ENCODE data around the gene LIF.

The LIF gene

GRCh38 chr22:30262112-30262511, 15.6 kb upstream of the LIF start:
- no peak for DNase-seq

GRCh38 chr22:30261134-30261533, 14.6 kb upstream of the LIF start:
- no peak for DNase-seq

- DNase-seq, result no peak
These were observed 14.1 kb upstream of the LIF start for GRCh38 chr22:30260682-30261081.

GRCh38 chr22:30260276-30260675, 13.7 kb upstream of the LIF start:
- no peak for DNase-seq

- DNase-seq, result no peak
These were observed 7.8 kb upstream of the LIF start for GRCh38 chr22:30254314-30254713.

GRCh38 chr22:30253205-30253852, 6.8 kb upstream of the LIF start:
- no peak for DNase-seq

GRCh38 chr22:30252411-30253204, 6.0 kb upstream of the LIF start:
- no peak for DNase-seq

- no peak for DNase-seq
These were observed 5.2 kb upstream of the LIF start for GRCh38 chr22:30251711-30252110.

- DNase-seq, result peak; percentile 76
These were observed 4.2 kb upstream of the LIF start for GRCh38 chr22:30250661-30251267.

- no peak for DNase-seq
These were observed 3.5 kb upstream of the LIF start for GRCh38 chr22:30250039-30250565.

- no peak for DNase-seq
These were observed 2.8 kb upstream of the LIF start for GRCh38 chr22:30249049-30250038.

GRCh38 chr22:30248484-30248883, 1.9 kb upstream of the LIF start:
- no peak for DNase-seq

- no peak for DNase-seq
These were observed 1.4 kb upstream of the LIF start for GRCh38 chr22:30247974-30248373.

- DNase-seq, result no peak
These were observed 1.0 kb upstream of the LIF start for GRCh38 chr22:30247561-30247960.

- peak; percentile 76 for DNase-seq
These were observed 336 bp upstream of the LIF start for GRCh38 chr22:30246814-30247376.

- no peak for DNase-seq
These were observed 1.2 kb downstream of the LIF start for GRCh38 chr22:30245181-30245984.

- DNase-seq, result no peak
These were observed 1.9 kb downstream of the LIF start for GRCh38 chr22:30244641-30245040.

- DNase-seq, result no peak
These were observed 2.5 kb downstream of the LIF start for GRCh38 chr22:30244066-30244465.

GRCh38 chr22:30243661-30244060, 2.9 kb downstream of the LIF start:
- no peak for DNase-seq

GRCh38 chr22:30241576-30242371, 4.8 kb downstream of the LIF start:
- no peak for DNase-seq

Data from activated CD8-positive, alpha-beta memory T cell treated with anti-CD3 and anti-CD28 coated beads, Interleukin-2, amount 50 U/mL, for 48 hours (primary cell).